Right ventricle myocardium inferior (tissue), 1 donor: ENCODE results near the gene MAP2. TPM values are rescaled to one million over a fixed set of nuclear protein-coding genes. Genes with fewer than 3 reads are reported as not detected.

Source experiments
- ATAC-seq: fragments of 200-7000 bp; cut with Tn5 transposase; one replicate; pipeline ENCODE4 v1.9.1; 2020; ENCODE audit warnings: mild to moderate bottlenecking, moderate library complexity
- DNase-seq: peaks from one replicate; pipeline ENCODE4 v3.0.0; 2021; ENCODE audit errors: missing footprints
- intact Hi-C: fragments of 100-400 bp; cut with DNase I; formaldehyde crosslinking; loops from one replicate; pipeline ENCODE4 v1.11.0; 2022
- total RNA-seq: library from RNA; stranded (reverse); fragmentation: NEBNext Ultra II Directional; extraction: Animal tissue kit (Norgen Biotek cat#: 25700); gene quantifications from one replicate; pipeline ENCODE4 v1.2.1, GENCODE V29; 2021
- donor health status: DM: no; HTN: yes; CAD: no; lungs with severe emphysema.

Gene MAP2
- total RNA-seq, 1 donor from 2014 or later, result 4.1 TPM

- intact Hi-C loops, result no loop called here
- no peak for DNase-seq
- ATAC-seq, result no peak
Observed at GRCh38 chr2:209602259-209602658, 178.4 kb downstream of the MAP2 start.

GRCh38 chr2:209609531-209609930, 185.7 kb downstream of the MAP2 start:
- ATAC-seq (no peak), DNase-seq (no peak)
- intact Hi-C loops, result no loop called here

DNA sequence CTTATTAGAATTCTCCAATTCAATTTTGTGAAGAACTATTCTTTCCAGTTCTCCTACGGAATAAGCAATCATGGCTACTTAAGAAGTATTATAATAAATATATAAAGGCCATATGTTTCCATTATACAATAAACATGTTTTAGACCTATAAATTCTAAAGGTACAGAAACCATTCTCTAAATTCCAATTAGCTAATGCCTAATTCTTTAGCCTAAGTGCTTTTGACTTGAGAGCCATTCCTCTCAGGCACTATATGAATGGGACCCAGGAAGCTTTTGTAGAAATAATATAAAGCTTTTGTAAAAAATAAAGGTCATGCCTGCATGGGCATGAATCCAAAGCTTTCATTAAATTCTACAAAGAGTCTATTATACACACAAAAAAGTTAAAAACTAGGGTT, 186.8 kb downstream of the MAP2 start:
- DNase-seq (no peak), ATAC-seq (no peak)
- intact Hi-C loops, result no loop called here

DNA sequence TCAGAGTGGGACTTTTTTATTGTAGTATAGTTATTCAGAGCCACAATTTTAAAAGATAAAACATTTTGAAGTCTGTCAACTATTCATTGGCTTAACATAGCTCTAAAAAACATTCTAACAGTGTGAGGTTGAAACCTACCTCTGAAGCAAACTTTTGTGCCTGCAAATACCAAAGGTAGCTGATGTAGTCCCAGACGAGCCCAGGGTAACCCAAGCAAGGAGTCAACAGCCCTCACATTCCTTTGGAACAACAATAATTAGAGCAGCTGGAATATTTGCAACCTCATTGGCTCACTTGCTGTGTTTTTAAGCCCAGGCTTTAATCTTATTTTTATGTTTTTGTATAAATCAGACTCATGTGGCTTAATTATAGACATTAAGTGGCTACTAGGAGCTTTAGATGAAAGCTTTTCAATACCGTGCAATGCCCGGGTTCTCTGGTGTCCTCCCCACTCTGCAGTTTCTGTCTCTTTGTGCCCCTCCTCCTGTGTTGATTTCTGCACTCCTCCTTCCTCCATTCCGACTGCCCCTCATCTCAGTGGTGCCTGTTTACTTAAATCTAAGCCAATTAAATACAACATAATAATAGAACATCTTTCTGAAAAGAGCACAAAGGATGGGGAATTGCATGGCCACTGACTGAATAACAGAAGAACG, 189.9 kb downstream of the MAP2 start:
- DNase-seq (no peak), ATAC-seq (no peak)
- intact Hi-C loops, result no loop called here

GRCh38 chr2:209614690-209615369, 191.0 kb downstream of the MAP2 start:
- intact Hi-C loops, result no loop called here
- no peak for DNase-seq
- ATAC-seq, result no peak

GRCh38 chr2:209619782-209620181, 195.9 kb downstream of the MAP2 start:
- intact Hi-C loops, result no loop called here
- ATAC-seq (no peak), DNase-seq (no peak)

GRCh38 chr2:209624192-209624938, 200.5 kb downstream of the MAP2 start:
- ATAC-seq (no peak), DNase-seq (no peak)
- intact Hi-C loops, result no loop called here

- intact Hi-C loops, result no loop called here
- no peak for ATAC-seq
Observed at GRCh38 chr2:209629597-209629996, 205.8 kb downstream of the MAP2 start.

DNA sequence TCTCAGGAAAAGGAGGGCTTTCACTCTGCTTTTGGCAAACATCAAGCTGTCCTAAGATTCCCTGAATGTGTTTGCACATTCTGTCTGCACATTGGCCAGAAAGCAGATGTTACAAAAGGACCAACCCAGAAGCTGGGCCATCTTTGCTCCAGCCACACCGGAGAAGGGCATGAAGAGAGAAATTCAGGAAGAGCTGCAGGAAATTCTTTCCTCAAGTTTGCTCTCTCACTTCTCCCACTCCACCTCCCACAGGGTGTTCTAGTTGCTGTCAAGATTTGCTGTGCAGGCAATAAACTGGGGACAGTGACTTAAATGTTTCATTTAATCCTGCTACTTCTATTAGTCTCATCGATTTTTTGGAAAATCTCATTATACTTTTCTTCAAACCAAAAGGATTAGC, 210.1 kb downstream of the MAP2 start:
- intact Hi-C loops, result no loop called here
- DNase-seq (no peak), ATAC-seq (no peak)

More at GRCh38 chr2:209629597-209629996, 205.8 kb downstream of the MAP2 start:
- DNase-seq, result no peak

GRCh38 chr2:209636076-209636475, 212.2 kb downstream of the MAP2 start:
- no peak for ATAC-seq
- intact Hi-C loops, result no loop called here

DNA sequence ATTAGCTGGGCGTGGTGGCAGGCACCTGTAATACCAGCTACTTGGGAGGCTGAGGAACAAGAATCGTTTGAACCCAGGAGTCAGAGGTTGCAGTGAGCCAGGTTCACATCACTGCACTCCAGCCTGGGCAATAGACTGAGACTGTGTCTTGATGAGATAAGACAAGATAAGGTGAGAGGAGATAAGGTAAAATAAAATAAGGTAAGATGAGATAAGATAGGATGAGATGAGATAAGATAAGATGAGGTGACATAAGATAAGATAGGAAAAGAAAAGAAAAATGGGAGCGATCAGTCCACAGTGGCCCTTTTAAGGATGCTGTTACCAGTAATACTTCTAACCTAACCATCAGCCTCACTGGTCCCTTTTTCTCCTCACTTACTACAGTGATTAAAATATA, 213.4 kb downstream of the MAP2 start:
- DNase-seq (no peak), ATAC-seq (no peak)
- intact Hi-C loops, result no loop called here

More at GRCh38 chr2:209636076-209636475, 212.2 kb downstream of the MAP2 start:
- no peak for DNase-seq

DNA sequence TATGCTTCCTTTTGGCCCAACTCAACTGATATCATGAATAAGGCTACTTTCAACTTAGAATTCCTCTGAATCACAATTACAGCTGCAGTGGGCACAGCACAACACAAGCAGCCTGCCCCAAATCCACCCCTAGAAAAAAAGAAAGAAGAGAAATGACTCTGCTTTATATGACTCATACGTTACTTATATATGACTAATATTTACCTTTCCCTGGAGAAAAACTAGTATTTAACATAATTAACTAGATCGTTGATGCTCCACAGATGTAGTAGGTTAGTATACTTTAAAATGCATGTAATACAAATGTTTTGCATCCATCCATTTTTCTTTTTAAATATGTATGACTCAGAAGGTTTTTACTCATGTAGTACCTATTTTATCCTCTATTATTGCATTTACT, 214.5 kb downstream of the MAP2 start:
- ATAC-seq, result no peak
- intact Hi-C loops, result no loop called here
- DNase-seq, result no peak

GRCh38 chr2:209640358-209640757, 216.5 kb downstream of the MAP2 start:
- ATAC-seq (no peak), DNase-seq (no peak)
- intact Hi-C loops, result no loop called here

DNA sequence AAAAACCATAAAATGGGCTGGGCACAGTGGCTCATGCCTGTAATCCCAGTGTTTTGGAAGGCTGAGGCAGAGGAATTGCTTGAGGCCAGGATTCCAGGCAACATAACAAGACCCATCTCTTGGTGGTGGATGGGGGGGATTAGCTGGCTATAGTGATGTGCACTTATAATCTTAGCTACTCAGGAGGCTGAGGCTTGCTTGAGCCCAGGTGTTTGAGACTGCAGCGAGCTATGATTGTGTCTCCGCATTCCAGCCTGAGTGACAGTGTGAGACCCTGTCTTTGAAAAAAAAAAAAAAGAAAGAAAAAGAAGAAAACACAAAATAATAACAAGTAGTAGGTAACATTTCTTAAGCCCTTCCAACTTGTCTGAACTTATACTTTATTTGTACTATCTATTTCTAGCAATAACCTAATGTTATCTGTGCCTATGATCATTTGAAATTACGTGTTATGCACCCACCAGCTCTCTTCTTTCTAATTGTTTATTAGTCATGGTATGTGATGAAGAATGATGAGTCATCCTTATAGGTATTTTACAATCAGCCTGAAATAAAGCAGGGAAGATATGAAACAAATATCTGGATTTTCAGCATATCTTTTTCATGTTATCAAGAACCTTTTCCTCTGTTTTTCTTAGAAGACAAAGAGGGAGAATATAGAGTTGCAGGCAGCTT, 218.4 kb downstream of the MAP2 start:
- ATAC-seq (no peak), DNase-seq (no peak)
- intact Hi-C loops, result no loop called here

DNA sequence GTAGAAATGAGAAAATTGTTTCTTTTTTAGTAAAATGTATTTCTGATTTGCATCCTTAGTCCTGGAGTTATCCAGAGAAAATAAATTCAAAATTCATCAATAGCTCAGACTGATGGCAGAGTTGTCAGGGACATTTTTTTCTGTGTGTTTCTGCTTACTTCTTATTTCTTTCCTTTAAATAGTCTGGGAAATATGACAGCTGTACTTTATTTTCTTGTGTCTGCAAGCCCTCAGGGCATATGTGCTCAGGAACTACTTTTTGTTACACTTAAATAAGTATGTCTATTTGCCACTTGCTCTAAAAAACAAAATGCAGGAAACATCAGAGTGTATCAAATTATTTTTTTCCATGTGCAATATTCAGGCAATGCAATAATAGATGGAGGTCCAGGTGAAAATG, 221.0 kb downstream of the MAP2 start:
- DNase-seq (no peak), ATAC-seq (no peak)
- intact Hi-C loops, result no loop called here

DNA sequence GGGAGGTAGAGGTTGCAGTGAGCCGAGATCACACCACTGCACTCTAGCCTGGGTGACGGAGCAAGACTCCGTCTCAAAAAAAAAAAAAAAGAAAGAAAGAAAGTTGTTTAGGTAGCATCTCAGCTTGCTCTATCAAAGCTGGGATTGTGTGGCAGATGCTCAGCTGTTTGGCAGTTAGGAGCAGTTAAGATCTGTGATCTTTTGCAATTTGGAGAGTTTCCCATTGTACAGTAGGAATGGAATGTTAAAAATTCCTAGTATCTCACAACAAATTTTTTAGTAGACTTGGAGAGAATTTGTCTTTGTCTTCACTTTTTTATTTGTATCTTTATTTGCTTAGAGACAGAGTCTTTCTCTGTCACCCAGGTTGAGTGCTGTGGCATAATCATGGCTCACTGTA, 224.9 kb downstream of the MAP2 start:
- no peak for ATAC-seq
- intact Hi-C loops, result no loop called here
- no peak for DNase-seq

- no peak for ATAC-seq
Observed at GRCh38 chr2:209653134-209653533, 229.3 kb downstream of the MAP2 start.

GRCh38 chr2:209661286-209661894, 237.5 kb downstream of the MAP2 start:
- intact Hi-C loops, result no loop called here
- ATAC-seq (no peak), DNase-seq (no peak)

More at GRCh38 chr2:209653134-209653533, 229.3 kb downstream of the MAP2 start:
- DNase-seq, result no peak
- intact Hi-C loops, result no loop called here

GRCh38 chr2:209662021-209662420, 238.2 kb downstream of the MAP2 start:
- DNase-seq, result no peak
- no peak for ATAC-seq
- intact Hi-C loops, result no loop called here
